NCI-H1930 (cell line): ENCODE results near the gene FEZF1.
"Not testable (repeated sequence)": the region's sequence is repeated elsewhere in the genome, so short reads cannot be mapped to it uniquely, and the experiment has no call there.

ENCODE experiments used
- DNase-seq, 2 experiments: peaks; one replicate each; lab custom pipeline; 2025; lab: John Stamatoyannopoulos, UW

The FEZF1 gene

GRCh38 chr7:122307228-122307621 is 2.7 kb upstream of the FEZF1 start:
- DNase-seq, result no peak

- DNase-seq, result no peak
These were observed 2.0 kb upstream of the FEZF1 start for GRCh38 chr7:122306320-122307227.

GRCh38 chr7:122305475-122306319 is 1.1 kb upstream of the FEZF1 start:
- DNase-seq, result peak; percentile 21 to 31

- DNase-seq, result no peak
These were observed 459 bp upstream of the FEZF1 start for GRCh38 chr7:122304996-122305421.

- DNase-seq, result no peak
These were observed 825 bp downstream of the FEZF1 start for GRCh38 chr7:122303531-122304318.

GRCh38 chr7:122302761-122303530 is 1.6 kb downstream of the FEZF1 start:
- no peak for DNase-seq

- DNase-seq, result no peak
These were observed 2.4 kb downstream of the FEZF1 start for GRCh38 chr7:122301858-122302760.

GRCh38 chr7:122300956-122301833 is 3.4 kb downstream of the FEZF1 start:
- no peak for DNase-seq

- no peak for DNase-seq
These were observed 4.2 kb downstream of the FEZF1 start for GRCh38 chr7:122300211-122300932.

- no peak for DNase-seq
These were observed 4.8 kb downstream of the FEZF1 start for GRCh38 chr7:122299624-122300210.

GRCh38 chr7:122298618-122299017 is 5.9 kb downstream of the FEZF1 start:
- no peak for DNase-seq

- DNase-seq, result no peak
These were observed 6.4 kb downstream of the FEZF1 start for GRCh38 chr7:122298131-122298530.

- DNase-seq, result peak in 1 of 2 experiments; percentile 12
These were observed 13.4 kb downstream of the FEZF1 start for GRCh38 chr7:122291189-122291588.

- DNase-seq, result no peak
These were observed 14.1 kb downstream of the FEZF1 start for GRCh38 chr7:122290476-122290875.

- no peak for DNase-seq
These were observed 15.1 kb downstream of the FEZF1 start for GRCh38 chr7:122289426-122289825.

- DNase-seq, result not testable (repeated sequence)
These were observed 19.9 kb downstream of the FEZF1 start for GRCh38 chr7:122284608-122285007.

- no peak for DNase-seq
These were observed 31.4 kb downstream of the FEZF1 start for GRCh38 chr7:122273117-122273516.

- DNase-seq, result no peak
These were observed 35.3 kb downstream of the FEZF1 start for GRCh38 chr7:122269241-122269640.
